Left renal cortex interstitium (tissue), 4 donors: Measurements from ENCODE around the gene MVB12A. TPM values are rescaled to one million over a fixed set of nuclear protein-coding genes. Genes with fewer than 3 reads are reported as not detected.

Experiments
- DNase-seq, 4 donors: peaks; one replicate each; pipeline ENCODE4 v3.0.0-alpha.2; 2013; ENCODE audit warnings: low read depth in 4 of 4, low spot score in 2 of 4, missing footprints in 1 of 4
- polyA plus RNA-seq, 4 donors: library from polyadenylated mRNA; unstranded; fragments of 120-200 nt; gene quantifications; one replicate each; pipeline ENCODE4 v1.2.1, GENCODE V29; 2013; ENCODE audit not compliant: insufficient read length in 4 of 4

The MVB12A gene
- polyA plus RNA-seq, result 10 to 100 TPM; 53.2 to 97.6 (median 80.9) TPM

GRCh38 chr19:17419621-17420474, at the start of gene MVB12A:
TSS of gene MVB12A (plus strand) at chr19:17420047. CDS start at chr19:17420136, 89 bp downstream.
- DNase-seq, result peak; percentile 95 to 99 (median 98)

DNA sequence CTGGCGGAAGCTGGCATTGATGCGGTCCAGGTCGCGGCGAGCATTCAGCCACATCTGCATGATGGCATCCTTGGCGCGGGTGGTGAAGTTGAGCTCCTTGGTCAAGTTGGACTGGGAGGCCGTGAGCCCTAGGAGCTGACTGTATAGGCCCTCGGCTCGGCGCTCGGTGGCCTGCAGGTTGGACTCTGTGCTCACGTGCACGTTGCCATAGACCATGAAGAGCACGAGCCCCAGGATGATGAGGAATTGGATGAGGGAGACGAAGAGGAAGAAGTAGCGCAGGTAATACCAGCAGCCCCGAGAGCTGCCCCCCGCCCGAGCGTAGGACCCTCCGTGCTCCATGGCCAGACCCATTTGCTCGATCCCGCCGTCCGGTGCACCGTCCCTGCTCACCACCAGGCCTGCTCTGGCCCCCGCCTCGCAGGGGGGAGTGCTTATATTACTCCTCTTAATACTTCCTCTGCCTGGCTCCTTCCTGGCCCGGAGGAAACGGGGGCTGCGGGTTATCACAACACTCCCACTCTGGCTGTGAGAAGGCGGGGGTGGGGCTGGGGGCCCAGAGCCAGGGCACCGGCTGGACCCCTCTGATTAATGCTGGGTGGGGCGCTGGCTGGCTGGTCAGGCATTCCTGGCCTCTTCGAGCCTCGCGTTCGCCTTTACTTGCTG, 42.8 kb upstream of the MVB12A start, which contains the start of gene PLVAP:
Gene PLVAP, minus strand, starts transcription at position 408 of the 666 bp plus-strand sequence. Its CDS starts 54 bp downstream, at position 354.
- DNase-seq, result no peak

DNA sequence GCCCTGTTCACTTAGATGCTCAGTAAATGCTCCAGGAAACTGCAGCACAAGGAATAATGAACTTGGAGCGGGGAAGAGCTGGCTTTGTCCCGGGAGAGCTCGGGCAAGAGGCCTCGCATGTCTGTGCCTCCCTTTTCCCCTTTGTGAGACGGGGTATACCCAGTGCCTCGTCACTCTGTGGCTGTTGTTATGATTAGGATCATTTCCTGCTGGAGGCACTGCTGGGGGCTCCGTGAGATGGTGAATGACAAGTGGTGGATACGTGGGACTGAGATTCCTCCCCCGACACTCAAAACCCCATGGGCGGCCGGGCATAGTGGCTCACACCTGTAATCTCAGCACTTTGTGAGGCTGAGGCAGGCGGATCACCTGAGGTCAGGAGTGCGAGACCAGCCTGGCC, 41.6 kb upstream of the MVB12A start:
- DNase-seq, result no peak

GRCh38 chr19:17379221-17379631, 40.6 kb upstream of the MVB12A start:
- DNase-seq, result no peak

GRCh38 chr19:17380426-17381138, 39.3 kb upstream of the MVB12A start:
- DNase-seq, result no peak

DNA sequence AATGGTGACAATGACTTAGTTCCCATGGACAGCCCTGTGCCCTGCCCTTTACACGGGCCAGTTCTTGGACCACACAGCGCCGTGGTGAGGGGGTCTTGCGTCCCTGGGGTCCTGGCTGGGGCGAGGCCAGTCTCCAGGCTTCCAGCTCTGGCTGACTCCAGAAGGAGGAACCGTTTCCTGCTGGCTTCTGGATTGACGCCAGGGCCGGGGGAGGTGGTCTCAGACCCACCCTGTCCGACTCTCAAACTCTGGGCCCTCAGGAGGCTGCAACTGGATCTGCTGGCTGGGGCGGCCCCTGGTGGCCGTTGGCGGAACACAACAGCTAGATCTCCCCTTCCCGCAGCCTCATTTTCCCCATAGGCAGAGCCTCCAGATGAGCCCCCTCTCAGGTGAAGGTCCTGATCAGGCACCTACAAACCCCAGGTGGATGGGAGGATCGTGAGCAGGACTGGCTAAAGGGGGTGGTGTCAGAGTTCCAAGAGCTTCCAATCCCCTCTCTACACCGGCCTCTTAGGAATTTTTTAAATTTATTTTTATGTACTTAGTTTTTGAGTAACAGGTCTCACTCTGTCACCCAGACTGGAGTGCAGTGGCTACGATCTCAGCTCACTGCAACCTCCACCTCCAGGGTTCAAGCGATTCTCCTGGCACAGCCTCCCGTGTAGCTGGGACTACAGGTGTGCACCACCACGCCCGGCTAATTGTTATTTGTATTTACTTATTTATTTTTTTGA, 33.8 kb upstream of the MVB12A start:
- no peak for DNase-seq

DNA sequence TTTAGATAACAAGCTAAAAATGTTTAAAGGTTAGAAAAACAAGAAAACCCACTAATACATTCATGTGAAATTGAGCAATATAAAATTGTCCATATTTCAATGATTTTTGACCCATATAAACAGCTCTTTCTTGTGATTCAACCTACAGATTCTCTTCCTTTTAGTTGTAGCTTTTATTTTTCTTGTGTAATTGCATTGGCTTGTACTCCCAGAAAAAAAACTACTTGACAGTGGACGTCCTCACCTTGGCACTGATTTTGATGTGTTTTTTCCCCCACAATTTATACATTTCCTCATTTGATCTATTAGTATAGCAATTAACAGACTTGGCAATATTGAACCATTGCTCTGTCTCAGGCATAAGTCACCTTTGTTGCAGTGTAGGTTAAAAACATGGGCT, 30.6 kb upstream of the MVB12A start:
- DNase-seq, result no peak

GRCh38 chr19:17389957-17390664, 29.7 kb upstream of the MVB12A start:
- DNase-seq, result no peak

DNA sequence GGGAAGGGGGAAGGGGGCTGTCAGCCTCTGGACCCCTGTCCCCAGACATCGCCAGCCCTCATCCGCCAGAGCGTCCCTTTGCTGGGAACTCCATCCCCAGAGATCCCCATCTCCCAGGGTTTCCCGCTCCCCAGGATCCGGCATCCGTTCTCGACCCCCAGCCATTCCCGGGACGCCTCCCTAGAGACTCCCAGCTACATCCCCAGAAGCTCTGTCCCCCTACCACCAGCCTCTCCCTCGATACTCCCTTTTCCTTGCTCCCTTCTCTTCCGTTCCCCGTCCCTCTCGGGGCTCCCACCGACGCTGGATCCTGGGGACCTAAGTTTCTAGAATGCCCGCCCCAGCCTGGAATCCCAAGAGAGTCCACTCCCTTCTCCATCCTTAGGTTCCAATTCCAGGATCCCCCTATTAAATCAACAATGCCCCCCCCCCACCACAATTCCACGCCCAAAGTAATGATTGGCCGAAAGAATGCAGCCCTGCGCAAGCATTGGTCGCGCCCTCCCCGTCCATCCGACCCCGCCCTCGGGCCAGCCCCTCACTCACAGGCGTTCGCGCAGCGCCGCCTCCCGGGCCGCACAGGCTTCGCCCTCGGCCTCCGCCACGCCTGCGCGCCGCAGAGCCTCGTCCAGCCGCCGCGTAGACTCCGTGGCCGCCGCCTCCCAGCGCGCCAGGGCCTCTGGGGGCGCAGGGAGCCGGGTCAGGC, 29.0 kb upstream of the MVB12A start:
- DNase-seq, result peak in 3 of 4 donors; percentile 82 to 92 (median 91)

DNA sequence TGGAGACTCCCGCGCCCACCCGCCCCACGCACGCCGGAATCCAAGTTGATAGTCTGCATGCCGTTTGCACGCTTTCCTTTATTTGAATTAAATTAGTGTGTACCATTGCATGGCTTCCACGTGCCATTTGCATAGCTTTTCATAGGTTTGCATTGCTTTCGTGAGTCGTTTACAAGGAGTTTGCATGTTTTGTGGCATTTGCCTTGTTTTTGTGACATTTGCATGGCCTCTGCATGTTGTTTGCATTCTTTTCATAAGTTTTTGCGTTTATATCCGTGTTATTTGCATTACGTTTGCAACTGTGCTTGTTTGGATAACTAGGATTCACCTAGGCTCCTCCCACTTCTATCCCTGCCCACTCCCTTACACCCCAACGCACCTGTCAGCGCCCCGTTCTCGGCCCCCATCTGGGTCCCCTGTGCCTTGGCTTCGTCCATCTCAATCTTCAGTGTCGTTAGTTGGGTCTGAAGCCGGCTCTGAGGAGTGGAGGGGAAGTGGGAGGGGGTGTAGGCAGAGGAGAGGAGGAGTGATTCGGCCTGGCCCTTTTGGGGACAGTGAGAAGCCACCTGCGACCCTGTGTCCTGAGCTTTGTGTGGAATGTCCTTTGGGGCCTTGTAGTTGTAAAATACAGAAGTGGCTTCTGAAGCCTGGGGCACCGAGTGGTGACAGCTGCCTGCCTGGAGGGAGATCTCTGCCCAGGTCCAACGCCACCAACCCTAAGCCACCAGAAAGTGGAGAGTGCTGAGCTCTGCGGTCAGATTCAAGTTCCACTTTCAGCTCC, 28.3 kb upstream of the MVB12A start:
- no peak for DNase-seq

DNA sequence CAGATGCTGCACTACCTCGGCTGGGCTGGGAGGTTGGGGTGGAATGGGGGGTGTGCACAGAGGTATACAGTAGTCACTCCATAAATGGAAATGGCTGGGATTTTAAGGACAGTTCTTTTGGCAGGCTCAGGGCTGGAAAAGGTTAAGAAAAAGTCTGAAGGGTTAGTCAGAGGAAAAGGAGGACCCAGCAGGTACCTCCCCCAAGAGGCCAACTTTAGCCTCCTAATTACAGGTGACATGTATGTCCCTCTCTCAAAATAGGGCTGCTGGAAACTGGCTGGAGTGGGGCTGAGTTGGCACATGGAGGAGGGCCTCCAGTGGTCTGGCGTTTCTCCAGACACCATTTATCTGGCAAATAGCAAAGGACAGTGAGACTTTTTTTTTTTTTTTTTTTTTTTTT, 26.8 kb upstream of the MVB12A start:
- no peak for DNase-seq

DNA sequence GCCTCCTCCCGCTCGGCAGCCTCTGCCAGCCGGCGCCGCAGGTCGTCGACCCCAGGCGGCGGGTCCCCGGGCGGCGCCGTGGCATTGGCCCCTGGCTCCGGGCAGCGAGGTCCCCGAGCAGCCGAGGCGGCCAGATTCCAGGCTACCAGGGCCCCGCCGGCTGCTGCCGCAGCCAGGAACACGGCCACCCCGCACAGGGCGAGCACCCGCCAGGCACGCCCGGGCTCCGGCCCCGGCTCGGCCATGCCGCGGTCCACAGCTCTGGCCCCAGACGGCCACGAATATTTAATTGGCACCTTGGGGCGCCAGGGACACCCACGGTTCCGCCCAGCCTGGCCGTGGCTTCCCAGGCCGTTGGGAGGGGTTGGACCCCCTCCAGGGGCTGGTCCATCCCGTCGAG, 25.9 kb upstream of the MVB12A start, which contains the start of gene CCDC194:
Gene CCDC194, minus strand, starts transcription at position 283 of the 400 bp plus-strand sequence. Its CDS starts 38 bp downstream, at position 245.
- DNase-seq, result no peak

- DNase-seq, result no peak
Observed at GRCh38 chr19:17394891-17395415, 24.9 kb upstream of the MVB12A start.

- no peak for DNase-seq
Observed at GRCh38 chr19:17398902-17399527, 20.8 kb upstream of the MVB12A start.

DNA sequence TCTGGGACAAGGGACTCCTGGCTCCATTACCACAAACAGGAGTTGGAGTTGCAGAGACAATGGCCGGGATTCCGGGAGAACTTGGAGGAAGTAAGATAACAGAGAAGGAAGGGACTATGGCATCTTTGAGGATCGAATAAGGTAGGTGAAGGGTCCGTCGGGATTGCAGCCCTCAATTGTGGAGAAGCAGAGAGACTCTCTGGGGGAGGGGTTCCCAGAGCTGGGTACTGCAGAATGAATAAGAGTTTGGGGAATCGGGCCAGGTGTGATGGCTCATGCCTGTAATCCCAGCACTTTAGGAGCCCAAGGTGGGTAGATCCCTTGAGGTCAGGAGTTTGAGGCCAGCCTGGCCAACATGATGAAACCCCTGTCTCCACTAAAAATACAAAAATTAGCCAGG, 18.2 kb upstream of the MVB12A start:
- DNase-seq, result no peak

DNA sequence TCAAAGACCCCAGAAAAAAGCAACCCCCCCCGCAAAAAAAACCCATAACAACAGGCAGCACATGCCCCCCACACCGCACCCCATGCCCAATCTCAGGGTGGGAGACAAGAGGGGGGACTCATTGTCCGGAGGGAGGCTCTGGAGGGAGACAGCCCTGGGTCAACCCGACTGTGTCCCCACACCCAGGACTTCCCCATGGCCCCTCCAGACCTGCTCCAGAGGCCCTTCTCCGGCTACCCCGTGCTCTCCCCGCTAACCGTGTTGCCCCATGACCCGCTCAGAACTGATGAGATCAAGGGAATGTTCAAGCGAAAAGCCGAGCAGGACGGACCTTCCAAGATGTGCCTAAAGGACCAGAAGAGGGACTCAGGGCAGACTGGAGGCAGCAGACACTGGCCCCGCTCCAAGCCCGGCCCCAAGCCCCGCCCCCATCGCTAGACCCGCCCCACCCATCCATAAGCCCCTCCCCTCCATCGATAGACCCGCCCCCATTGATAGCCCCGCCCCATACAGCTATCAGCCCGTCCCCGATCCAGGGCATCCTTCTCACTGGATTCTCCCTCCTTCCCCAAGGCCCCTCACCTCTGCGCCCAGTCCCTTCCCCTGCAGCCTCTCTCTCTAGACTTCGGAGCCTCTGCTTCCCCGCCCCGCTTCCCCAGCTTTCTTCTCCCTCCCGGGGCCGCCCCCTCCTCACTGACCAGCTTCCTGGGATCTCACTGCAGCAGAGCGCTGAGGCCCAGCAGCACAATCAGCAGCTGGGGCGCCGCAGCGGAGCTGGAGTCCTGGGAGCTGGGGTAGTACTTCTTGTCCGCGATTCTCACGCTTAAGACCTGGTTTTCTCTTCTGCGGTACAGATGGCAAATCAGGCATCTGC, 16.6 kb upstream of the MVB12A start:
- no peak for DNase-seq

DNA sequence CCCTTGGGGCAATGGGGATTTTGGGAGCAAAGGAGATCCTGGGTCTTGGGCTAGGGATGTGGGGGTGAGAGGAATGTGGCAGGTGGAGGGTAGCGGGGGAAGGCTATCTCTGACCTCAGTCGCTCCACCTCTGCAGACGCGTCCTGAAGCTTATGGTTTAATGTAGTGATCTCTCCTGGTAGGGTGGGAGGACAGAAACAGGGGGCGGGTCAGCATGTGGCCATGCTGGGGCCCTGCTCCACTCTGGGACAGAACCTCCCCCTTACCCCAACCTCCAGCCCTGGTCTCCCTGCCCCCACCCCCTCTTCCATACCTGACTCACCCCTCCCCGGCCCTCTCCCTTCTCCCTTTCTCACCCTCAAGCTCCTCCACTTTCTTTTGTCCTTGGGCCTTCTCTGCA, 15.8 kb upstream of the MVB12A start:
- no peak for DNase-seq
